ENCODE measurements around the gene POP7. TPM values are rescaled to one million over a fixed set of nuclear protein-coding genes. Genes with fewer than 3 reads are reported as not detected.

Gene POP7
- total RNA-seq, 1 experiment from 2014 or later, result 79.2 TPM

GRCh38 chr7:100753750-100754149 is 47.8 kb downstream of the POP7 start (continued):
- TF ChIP-seq JAZF1 (CRISPR knock-in tag; IDR thresholded peaks at IDR 0.05) (no peak), MXD4 (CRISPR knock-in tag; IDR thresholded peaks at IDR 0.05; ENCODE audit: borderline replicate concordance) (no peak), ZNF512 (CRISPR knock-in tag; IDR thresholded peaks at IDR 0.05; ENCODE audit: borderline replicate concordance) (no peak), ZNF396 (CRISPR knock-in tag; IDR thresholded peaks at IDR 0.05; ENCODE audit: borderline replicate concordance) (no peak)

Other genes starting within 250 kb of the POP7 start
- 0.33 to 0.48 TPM (median 0.39 TPM) in 3 replicates for gene SPACDR, start 241.9 kb upstream of the POP7 start, total RNA-seq (2021)
- gene TSC22D4, start 226.9 kb upstream of the POP7 start, total RNA-seq (2021), result 27.5 to 34.5 TPM (median 29.7 TPM) in 3 replicates
- gene NYAP1, start 222.2 kb upstream of the POP7 start, total RNA-seq (2021), result 6.2 to 7.6 TPM (median 6.7 TPM) in 3 replicates
- gene AGFG2, start 166.9 kb upstream of the POP7 start, total RNA-seq (2021), result 6.4 to 7.4 TPM (median 7.4 TPM) in 3 replicates
- 9.3 to 11.7 TPM (median 9.7 TPM) in 3 replicates for gene SAP25, start 132.2 kb upstream of the POP7 start, total RNA-seq (2021)
- 52.0 to 59.6 TPM (median 56.7 TPM) in 3 replicates for gene LRCH4, start 120.0 kb upstream of the POP7 start, total RNA-seq (2021)
- 0.70 to 1.3 TPM (median 0.94 TPM) in 3 replicates for gene FBXO24, start 119.8 kb upstream of the POP7 start, total RNA-seq (2021)
- gene PCOLCE, start 103.8 kb upstream of the POP7 start, total RNA-seq (2021), result 53.5 to 74.8 TPM (median 70.4 TPM) in 3 replicates
- 21.9 to 22.4 TPM (median 22.0 TPM) in 3 replicates for gene MOSPD3, start 93.6 kb upstream of the POP7 start, total RNA-seq (2021)
- 5.7 to 7.1 TPM (median 5.8 TPM) in 3 replicates for gene TFR2, start 64.6 kb upstream of the POP7 start, total RNA-seq (2021)
- 0.96 to 1.3 TPM (median 0.99 TPM) in 3 replicates for gene ACTL6B, start 49.7 kb upstream of the POP7 start, total RNA-seq (2021)
- gene GNB2, start 32.4 kb upstream of the POP7 start, total RNA-seq (2021), result 182 to 194 TPM (median 184 TPM) in 3 replicates
- 116 to 130 TPM (median 123 TPM) in 3 replicates for gene GIGYF1, start 11.9 kb upstream of the POP7 start, total RNA-seq (2021)
- gene EPO, start 14.3 kb downstream of the POP7 start, total RNA-seq (2021), result 0.63 to 0.76 TPM (median 0.66 TPM) in 3 replicates
- gene ZAN, start 27.5 kb downstream of the POP7 start, total RNA-seq (2021), result 0.02 to 0.07 TPM (median 0.02 TPM) in 3 replicates
- 99.7 to 120 TPM (median 104 TPM) in 3 replicates for gene EPHB4, start 121.4 kb downstream of the POP7 start, total RNA-seq (2021)
- gene SLC12A9, start 146.6 kb downstream of the POP7 start, total RNA-seq (2021), result 32.6 to 39.3 TPM (median 34.1 TPM) in 3 replicates
- 128 to 140 TPM (median 130 TPM) in 3 replicates for gene TRIP6, start 161.3 kb downstream of the POP7 start, total RNA-seq (2021)
- gene SRRT, start 169.0 kb downstream of the POP7 start, total RNA-seq (2021), result 209 to 238 TPM (median 233 TPM) in 3 replicates
- gene UFSP1, start 183.6 kb downstream of the POP7 start, total RNA-seq (2021), result 3.9 to 4.8 TPM (median 4.6 TPM) in 3 replicates
- 6.4 to 7.7 TPM (median 6.6 TPM) in 3 replicates for gene ACHE, start 189.8 kb downstream of the POP7 start, total RNA-seq (2021)
- gene MUC3A, start 243.4 kb downstream of the POP7 start, total RNA-seq (2021), result 50.6 to 74.8 TPM (median 67.2 TPM) in 3 replicates

All from WTC11 (cell line).